OCI-LY7 (cell line): ENCODE data around the gene DBNDD2.

Experiments
- EZH2phosphoT487 ChIP-seq: fragments of 200-600 bp; sonication (generic); IDR thresholded peaks from 2 replicates; pipeline ENCODE4 v1.6.1; 2018; ENCODE audit warnings: low read depth, borderline replicate concordance, mild to moderate bottlenecking, mixed run types, antibody characterized with exemption, low read length, moderate library complexity, mixed read lengths
- TF ChIP-seq, protein P1 (sequence below): fragments of 200-600 bp; sonication (generic); conservative IDR thresholded peaks from 2 replicates; pipeline ENCODE4 v1.5.1; 2014; ENCODE audit warnings: mild to moderate bottlenecking, antibody characterized with exemption, low read length, moderate library complexity, mixed read lengths

DNA sequence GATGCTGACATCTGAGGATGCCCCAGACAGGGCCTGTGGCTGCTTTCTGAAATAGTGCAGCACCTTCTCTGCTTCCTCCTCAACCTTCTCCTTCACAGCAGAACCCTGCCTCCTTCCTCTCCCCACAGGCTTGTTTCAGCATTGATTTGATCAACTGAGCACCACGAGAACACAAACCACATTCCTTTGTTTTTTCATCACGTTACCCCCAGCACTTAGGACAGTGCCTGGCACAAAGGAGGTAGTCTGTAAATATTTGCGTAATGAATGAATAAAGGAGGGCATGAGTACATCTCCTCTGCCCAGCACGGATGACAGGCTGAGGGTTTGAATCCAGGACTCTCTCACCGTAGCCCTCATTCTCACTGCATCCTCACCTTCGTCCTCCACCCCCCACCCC, 40.2 kb downstream of the DBNDD2 start:
- TF ChIP-seq, protein P1, sequence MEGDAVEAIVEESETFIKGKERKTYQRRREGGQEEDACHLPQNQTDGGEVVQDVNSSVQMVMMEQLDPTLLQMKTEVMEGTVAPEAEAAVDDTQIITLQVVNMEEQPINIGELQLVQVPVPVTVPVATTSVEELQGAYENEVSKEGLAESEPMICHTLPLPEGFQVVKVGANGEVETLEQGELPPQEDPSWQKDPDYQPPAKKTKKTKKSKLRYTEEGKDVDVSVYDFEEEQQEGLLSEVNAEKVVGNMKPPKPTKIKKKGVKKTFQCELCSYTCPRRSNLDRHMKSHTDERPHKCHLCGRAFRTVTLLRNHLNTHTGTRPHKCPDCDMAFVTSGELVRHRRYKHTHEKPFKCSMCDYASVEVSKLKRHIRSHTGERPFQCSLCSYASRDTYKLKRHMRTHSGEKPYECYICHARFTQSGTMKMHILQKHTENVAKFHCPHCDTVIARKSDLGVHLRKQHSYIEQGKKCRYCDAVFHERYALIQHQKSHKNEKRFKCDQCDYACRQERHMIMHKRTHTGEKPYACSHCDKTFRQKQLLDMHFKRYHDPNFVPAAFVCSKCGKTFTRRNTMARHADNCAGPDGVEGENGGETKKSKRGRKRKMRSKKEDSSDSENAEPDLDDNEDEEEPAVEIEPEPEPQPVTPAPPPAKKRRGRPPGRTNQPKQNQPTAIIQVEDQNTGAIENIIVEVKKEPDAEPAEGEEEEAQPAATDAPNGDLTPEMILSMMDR = no peak
- no peak for TF ChIP-seq EZH2phosphoT487
